ENCODE results near the gene MYO16. TPM values are rescaled to one million over a fixed set of nuclear protein-coding genes. Genes with fewer than 3 reads are reported as not detected.

MYO16 gene
- total and polyA plus RNA-seq, 12 donors: 0.29 to 5.9 (median 1.4) TPM

GRCh38 chr13:108769213-108770070, 140.0 kb downstream of the MYO16 start:
- intact Hi-C loops (cut with DNase I): no loop called here
- no peak overlapping the region for H3K4me3 ChIP-seq
- DNase-seq (no peak), ATAC-seq (no peak)
- H3K27ac ChIP-seq: no peak overlapping the region
- TF ChIP-seq, protein P1, sequence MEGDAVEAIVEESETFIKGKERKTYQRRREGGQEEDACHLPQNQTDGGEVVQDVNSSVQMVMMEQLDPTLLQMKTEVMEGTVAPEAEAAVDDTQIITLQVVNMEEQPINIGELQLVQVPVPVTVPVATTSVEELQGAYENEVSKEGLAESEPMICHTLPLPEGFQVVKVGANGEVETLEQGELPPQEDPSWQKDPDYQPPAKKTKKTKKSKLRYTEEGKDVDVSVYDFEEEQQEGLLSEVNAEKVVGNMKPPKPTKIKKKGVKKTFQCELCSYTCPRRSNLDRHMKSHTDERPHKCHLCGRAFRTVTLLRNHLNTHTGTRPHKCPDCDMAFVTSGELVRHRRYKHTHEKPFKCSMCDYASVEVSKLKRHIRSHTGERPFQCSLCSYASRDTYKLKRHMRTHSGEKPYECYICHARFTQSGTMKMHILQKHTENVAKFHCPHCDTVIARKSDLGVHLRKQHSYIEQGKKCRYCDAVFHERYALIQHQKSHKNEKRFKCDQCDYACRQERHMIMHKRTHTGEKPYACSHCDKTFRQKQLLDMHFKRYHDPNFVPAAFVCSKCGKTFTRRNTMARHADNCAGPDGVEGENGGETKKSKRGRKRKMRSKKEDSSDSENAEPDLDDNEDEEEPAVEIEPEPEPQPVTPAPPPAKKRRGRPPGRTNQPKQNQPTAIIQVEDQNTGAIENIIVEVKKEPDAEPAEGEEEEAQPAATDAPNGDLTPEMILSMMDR (IDR thresholded peaks at IDR 0.05): no peak
- WGBS, 2 donors: 71 to 76% methylated on average over 10 of the region's 10 CpGs
- H3K4me1 ChIP-seq: no peaks in the 10 kb centered on the region
- no peaks in the 10 kb centered on the region for H3K36me3 ChIP-seq
- no peaks in the 10 kb centered on the region for H3K27me3 ChIP-seq
- H3K9me3 ChIP-seq: no peaks in the 10 kb centered on the region

DNA sequence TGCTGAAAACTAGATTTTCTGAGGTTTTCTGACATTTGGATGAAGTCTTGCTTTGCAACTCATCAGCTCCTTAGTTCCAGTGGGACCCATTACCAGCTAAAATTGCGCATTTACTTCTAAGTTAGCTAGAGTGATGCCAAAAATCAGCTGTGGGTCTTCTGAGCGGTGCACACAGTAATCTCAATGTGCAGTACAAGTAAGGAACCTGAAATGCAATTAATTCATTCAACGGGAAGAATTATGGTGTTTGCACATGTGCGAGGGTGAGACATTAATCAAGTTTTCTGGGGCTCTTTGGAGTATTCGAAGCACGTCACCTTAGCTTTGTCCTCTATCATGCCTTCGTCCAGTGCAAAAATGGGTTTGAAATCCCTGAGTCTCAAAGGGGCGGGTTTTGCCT, 146.2 kb downstream of the MYO16 start:
- 63 to 77% methylated on average over 8 of the region's 8 CpGs for WGBS, 2 donors
- DNase-seq (no peak), ATAC-seq (peak in 2 of 8 donors; percentile 29 to 37)
- Histone ChIP-seq H3K4me3 (no peak overlapping the region), H3K4me1 (peaks cover 0 to 5% (median 0%) of the 10 kb centered on the region in 9 donors), H3K9me3 (no peaks in the 10 kb centered on the region), H3K36me3 (no peaks in the 10 kb centered on the region), H3K27ac (no peak overlapping the region), H3K27me3 (no peaks in the 10 kb centered on the region)
- TF ChIP-seq, protein P1 (IDR thresholded peaks at IDR 0.05): no peak
- intact Hi-C loops (cut with DNase I): no loop called here

GRCh38 chr13:108776650-108777049, 147.2 kb downstream of the MYO16 start:
- H3K27me3 ChIP-seq: no peaks in the 10 kb centered on the region
- H3K4me3 ChIP-seq: no peak overlapping the region
- no peak for DNase-seq
- no peaks in the 10 kb centered on the region for H3K9me3 ChIP-seq
- H3K36me3 ChIP-seq: no peaks in the 10 kb centered on the region
- TF ChIP-seq, protein P1 (IDR thresholded peaks at IDR 0.05): no peak
- intact Hi-C loops (cut with DNase I): no loop called here
- no peak for ATAC-seq
- WGBS, 2 donors: 69 to 79% methylated on average over 3 of the region's 3 CpGs
- peaks cover 0 to 5% (median 0%) of the 10 kb centered on the region in 9 donors for H3K4me1 ChIP-seq
- H3K27ac ChIP-seq: no peak overlapping the region

- H3K27ac ChIP-seq: no peak overlapping the region
- no peaks in the 10 kb centered on the region for H3K27me3 ChIP-seq
- H3K4me1 ChIP-seq: peaks cover 0 to 5% (median 0%) of the 10 kb centered on the region in 9 donors
- no peak overlapping the region for H3K4me3 ChIP-seq
- intact Hi-C loops (cut with DNase I): no loop called here
- TF ChIP-seq, protein P1 (IDR thresholded peaks at IDR 0.05): no peak
- ATAC-seq: no peak
- 56 to 59% methylated on average over 9 of the region's 9 CpGs for WGBS, 2 donors
- no peak for DNase-seq
- H3K9me3 ChIP-seq: no peaks in the 10 kb centered on the region
- no peaks in the 10 kb centered on the region for H3K36me3 ChIP-seq
Observed at GRCh38 chr13:108777421-108778420, 148.3 kb downstream of the MYO16 start.
